ENCODE data around the gene TSSK3.
A peak's percentile ranks its signal among the peaks of the same experiment; 100 is the strongest.
"Not testable (repeated sequence)": the region's sequence is repeated elsewhere in the genome, so short reads cannot be mapped to it uniquely, and the experiment has no call there.

The TSSK3 gene

DNA sequence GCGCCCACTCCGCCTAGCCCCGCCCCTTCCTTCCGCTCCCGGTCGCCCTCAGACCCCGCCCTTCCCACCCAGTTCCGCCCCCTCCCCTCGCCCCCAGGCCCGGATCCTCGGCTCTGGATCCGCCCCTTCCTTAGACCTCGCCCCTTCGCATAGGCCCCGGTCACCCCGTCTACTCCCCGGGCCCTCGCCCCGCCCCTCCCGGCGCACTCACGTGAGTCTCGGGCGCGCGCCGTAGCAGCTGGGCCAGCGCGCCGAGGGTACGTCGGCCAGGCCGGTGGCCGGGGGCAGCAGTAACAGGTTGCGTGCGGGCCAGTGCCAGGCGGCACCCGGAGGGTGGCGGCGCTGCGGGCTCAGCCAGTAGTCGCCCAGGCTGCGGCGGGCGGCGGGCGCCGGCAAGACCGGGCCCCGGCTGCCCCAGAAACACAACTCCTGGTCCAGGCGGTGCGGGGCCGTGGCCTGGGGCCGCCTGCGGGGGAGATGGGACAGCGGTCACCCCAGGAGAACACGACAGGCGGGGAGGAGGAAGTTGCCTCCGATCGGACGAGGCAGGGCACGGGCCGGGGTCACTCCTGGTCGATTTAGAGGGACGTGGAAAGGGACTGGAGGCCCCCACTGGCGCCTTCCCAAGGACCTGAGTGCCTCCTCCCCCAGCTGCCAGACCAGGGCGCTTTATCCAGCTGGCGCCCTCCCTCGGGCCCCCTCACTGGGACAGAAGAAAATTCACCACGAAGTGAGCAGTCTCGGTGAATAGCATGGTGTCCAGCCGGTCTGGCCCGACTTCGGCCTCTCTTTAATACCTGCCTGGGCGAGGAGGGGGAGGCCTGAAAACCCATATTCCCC lies 10.7 kb upstream of the TSSK3 start:
- Mint-ChIP-seq H3K4me1 (peaks cover 43% of the 10 kb centered on the region), H3K27me3 (no peaks in the 10 kb centered on the region), H3K9me3 (no peaks in the 10 kb centered on the region), H3K36me3 (no peaks in the 10 kb centered on the region), H3K27ac (peak overlapping the region; percentile 46), H3K4me3 (peak overlapping the region; percentile 83)

GRCh38 chr1:32352239-32352745 lies 10.0 kb upstream of the TSSK3 start:
- Mint-ChIP-seq H3K27ac (peak overlapping the region; percentile 77), H3K36me3 (no peaks in the 10 kb centered on the region), H3K9me3 (no peaks in the 10 kb centered on the region), H3K4me1 (peaks cover 42% of the 10 kb centered on the region), H3K27me3 (no peaks in the 10 kb centered on the region), H3K4me3 (peak overlapping the region; percentile 66)

GRCh38 chr1:32352831-32353383 lies 9.4 kb upstream of the TSSK3 start:
- Mint-ChIP-seq H3K4me3 (peak overlapping the region; percentile 68), H3K27ac (peak overlapping the region; percentile 68), H3K27me3 (no peaks in the 10 kb centered on the region), H3K36me3 (no peaks in the 10 kb centered on the region), H3K4me1 (peaks cover 42% of the 10 kb centered on the region), H3K9me3 (no peaks in the 10 kb centered on the region)

DNA sequence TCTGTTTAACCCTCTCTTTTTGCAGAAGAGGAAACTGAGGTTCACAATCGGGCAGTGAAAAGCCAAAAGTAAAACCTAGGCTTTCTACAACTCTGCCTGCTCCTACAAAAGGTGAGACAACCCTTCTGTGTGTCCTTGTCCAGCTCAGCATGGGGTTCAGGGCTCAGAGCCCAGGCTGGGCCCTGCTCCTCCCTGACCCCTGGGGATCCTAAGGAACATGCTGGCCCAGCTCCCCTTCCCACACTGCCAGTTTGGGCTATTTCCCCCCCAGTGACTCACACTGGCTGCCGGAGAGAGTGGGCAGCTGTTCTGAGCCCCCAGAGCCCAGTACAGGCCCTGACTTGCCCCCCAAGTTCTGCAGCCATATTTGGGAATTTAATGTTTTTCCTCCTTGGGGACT lies 8.9 kb upstream of the TSSK3 start:
- no peaks in the 10 kb centered on the region for H3K36me3 Mint-ChIP-seq
- peaks cover 41% of the 10 kb centered on the region for H3K4me1 Mint-ChIP-seq
- peak overlapping the region; percentile 68 for H3K27ac Mint-ChIP-seq
- H3K27me3 Mint-ChIP-seq: no peaks in the 10 kb centered on the region
- no peaks in the 10 kb centered on the region for H3K9me3 Mint-ChIP-seq
- H3K4me3 Mint-ChIP-seq: peak overlapping the region; percentile 68

DNA sequence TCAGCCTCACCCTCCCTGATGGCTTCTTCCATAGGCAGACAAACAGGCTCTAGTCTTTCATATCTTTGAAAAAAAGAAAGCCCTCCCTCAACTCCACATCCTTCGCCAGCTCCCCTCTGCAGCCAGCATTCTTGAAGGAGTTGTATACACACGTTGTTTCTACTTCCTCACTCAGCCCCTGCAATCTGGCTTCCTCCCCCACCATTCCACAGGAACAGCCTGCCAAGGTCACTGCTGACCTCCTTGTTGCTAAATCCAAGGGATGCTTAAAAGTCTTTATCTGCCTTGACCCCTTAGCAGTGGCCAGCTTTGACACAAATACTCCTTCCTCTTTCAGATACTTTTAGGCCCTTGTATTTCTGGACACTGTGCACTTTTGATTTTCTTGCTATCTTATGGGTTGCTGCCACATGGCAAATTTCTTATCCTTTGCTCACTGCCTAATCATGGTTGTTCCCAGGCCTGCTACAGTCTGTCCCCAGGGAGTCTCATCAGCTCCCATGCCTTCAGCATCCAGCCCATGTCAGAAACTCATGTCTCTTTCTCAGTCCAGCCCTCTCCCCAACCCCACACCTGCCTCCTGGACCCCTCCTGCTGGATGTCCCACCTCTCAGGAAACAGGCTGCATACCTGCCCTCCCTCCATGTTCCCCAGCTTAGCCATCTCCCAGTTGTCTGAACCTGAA lies 8.3 kb upstream of the TSSK3 start:
- Mint-ChIP-seq H3K9me3 (no peaks in the 10 kb centered on the region), H3K27ac (no peak overlapping the region), H3K4me3 (peak overlapping the region; percentile 24), H3K27me3 (no peaks in the 10 kb centered on the region), H3K4me1 (peaks cover 35% of the 10 kb centered on the region), H3K36me3 (no peaks in the 10 kb centered on the region)

- not testable (repeated sequence) for H3K9me3 Mint-ChIP-seq, H3K27ac Mint-ChIP-seq, H3K4me3 Mint-ChIP-seq, H3K36me3 Mint-ChIP-seq, H3K27me3 Mint-ChIP-seq
- H3K4me1 Mint-ChIP-seq: peaks cover 30% of the 10 kb centered on the region
These were observed 6.6 kb upstream of the TSSK3 start for GRCh38 chr1:32355778-32356177.

GRCh38 chr1:32356478-32356877 lies 5.9 kb upstream of the TSSK3 start:
- no peak overlapping the region for H3K27ac Mint-ChIP-seq
- no peak overlapping the region for H3K4me3 Mint-ChIP-seq
- no peaks in the 10 kb centered on the region for H3K9me3 Mint-ChIP-seq
- no peaks in the 10 kb centered on the region for H3K27me3 Mint-ChIP-seq
- peaks cover 33% of the 10 kb centered on the region for H3K4me1 Mint-ChIP-seq
- no peaks in the 10 kb centered on the region for H3K36me3 Mint-ChIP-seq

- H3K36me3 Mint-ChIP-seq: peaks cover 3% of the 10 kb centered on the region
- no peaks in the 10 kb centered on the region for H3K27me3 Mint-ChIP-seq
- no peaks in the 10 kb centered on the region for H3K9me3 Mint-ChIP-seq
- H3K4me1 Mint-ChIP-seq: peaks cover 37% of the 10 kb centered on the region
- no peak overlapping the region for H3K4me3 Mint-ChIP-seq
- H3K27ac Mint-ChIP-seq: no peak overlapping the region
These were observed 4.7 kb upstream of the TSSK3 start for GRCh38 chr1:32357614-32358013.

- Mint-ChIP-seq H3K27me3 (no peaks in the 10 kb centered on the region), H3K36me3 (peaks cover 3% of the 10 kb centered on the region), H3K4me1 (peaks cover 34% of the 10 kb centered on the region), H3K4me3 (no peak overlapping the region), H3K9me3 (no peaks in the 10 kb centered on the region), H3K27ac (no peak overlapping the region)
These were observed 3.9 kb upstream of the TSSK3 start for GRCh38 chr1:32358435-32358834.

- peaks cover 5% of the 10 kb centered on the region for H3K36me3 Mint-ChIP-seq
- H3K4me1 Mint-ChIP-seq: peaks cover 26% of the 10 kb centered on the region
- no peaks in the 10 kb centered on the region for H3K27me3 Mint-ChIP-seq
- H3K4me3 Mint-ChIP-seq: no peak overlapping the region
- H3K9me3 Mint-ChIP-seq: no peaks in the 10 kb centered on the region
- no peak overlapping the region for H3K27ac Mint-ChIP-seq
These were observed 1.0 kb upstream of the TSSK3 start for GRCh38 chr1:32361308-32361673.

DNA sequence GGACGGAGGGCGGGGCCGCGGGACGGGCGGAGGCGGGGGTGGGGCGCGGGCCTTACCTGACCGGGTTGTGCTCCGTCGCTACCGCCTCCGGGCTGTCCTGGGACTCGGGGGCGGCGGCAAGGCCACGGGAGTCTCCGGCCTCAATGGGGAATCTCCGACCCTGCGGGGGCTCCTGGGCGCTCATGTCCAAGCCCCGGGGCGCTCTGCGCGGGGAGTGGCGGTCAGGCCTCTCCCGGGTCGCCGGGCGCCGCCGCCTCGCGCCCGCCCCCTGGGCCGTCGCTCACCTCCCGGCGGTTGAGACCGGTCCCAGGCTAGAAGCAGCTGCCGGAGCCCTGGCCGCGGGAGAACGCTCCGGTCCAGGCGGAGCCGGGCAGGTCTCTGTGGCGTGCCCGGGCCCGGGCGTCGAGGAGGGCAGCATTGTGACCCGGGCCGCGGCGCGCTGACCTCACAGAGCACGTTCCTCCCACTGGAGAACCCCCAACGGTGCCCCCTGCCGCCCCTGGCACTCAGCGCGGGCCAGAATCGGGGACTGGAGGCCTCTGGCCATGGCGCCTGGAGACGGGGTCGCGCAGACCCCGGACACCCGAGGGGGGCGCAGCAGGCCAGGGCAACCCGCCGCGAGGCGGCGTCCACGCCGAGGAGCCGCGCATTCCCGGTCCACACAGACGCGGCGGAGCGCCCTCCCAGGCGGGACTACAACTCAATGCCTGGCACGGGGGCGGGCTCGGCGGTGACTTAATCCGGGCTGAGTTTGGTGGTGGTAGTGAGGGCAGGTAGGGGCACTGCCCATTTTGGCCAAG lies 465 bp upstream of the TSSK3 start:
- Mint-ChIP-seq H3K4me3 (peak overlapping the region; percentile 52), H3K27me3 (no peaks in the 10 kb centered on the region), H3K9me3 (no peaks in the 10 kb centered on the region), H3K27ac (no peak overlapping the region), H3K36me3 (peaks cover 5% of the 10 kb centered on the region), H3K4me1 (peaks cover 26% of the 10 kb centered on the region)

DNA sequence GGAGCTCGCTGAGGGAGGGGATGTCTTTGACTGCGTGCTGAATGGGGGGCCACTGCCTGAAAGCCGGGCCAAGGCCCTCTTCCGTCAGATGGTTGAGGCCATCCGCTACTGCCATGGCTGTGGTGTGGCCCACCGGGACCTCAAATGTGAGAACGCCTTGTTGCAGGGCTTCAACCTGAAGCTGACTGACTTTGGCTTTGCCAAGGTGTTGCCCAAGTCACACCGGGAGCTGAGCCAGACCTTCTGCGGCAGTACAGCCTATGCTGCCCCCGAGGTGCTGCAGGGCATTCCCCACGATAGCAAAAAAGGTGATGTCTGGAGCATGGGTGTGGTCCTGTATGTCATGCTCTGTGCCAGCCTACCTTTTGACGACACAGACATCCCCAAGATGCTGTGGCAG lies 1.4 kb downstream of the TSSK3 start:
- Mint-ChIP-seq H3K36me3 (peaks cover 5% of the 10 kb centered on the region), H3K4me1 (peaks cover 22% of the 10 kb centered on the region), H3K9me3 (no peaks in the 10 kb centered on the region), H3K27ac (no peak overlapping the region), H3K4me3 (no peak overlapping the region), H3K27me3 (no peaks in the 10 kb centered on the region)

GRCh38 chr1:32364836-32365235 lies 2.5 kb downstream of the TSSK3 start:
- Mint-ChIP-seq H3K27ac (no peak overlapping the region), H3K36me3 (peaks cover 5% of the 10 kb centered on the region), H3K9me3 (no peaks in the 10 kb centered on the region), H3K4me3 (no peak overlapping the region), H3K27me3 (no peaks in the 10 kb centered on the region), H3K4me1 (peaks cover 16% of the 10 kb centered on the region)

GRCh38 chr1:32365445-32365844 lies 3.1 kb downstream of the TSSK3 start:
- Mint-ChIP-seq H3K4me3 (no peak overlapping the region), H3K9me3 (no peaks in the 10 kb centered on the region), H3K4me1 (peaks cover 12% of the 10 kb centered on the region), H3K27ac (no peak overlapping the region), H3K36me3 (peaks cover 5% of the 10 kb centered on the region), H3K27me3 (no peaks in the 10 kb centered on the region)

GRCh38 chr1:32367912-32368635 lies 5.7 kb downstream of the TSSK3 start:
- Mint-ChIP-seq H3K27me3 (no peaks in the 10 kb centered on the region), H3K36me3 (peaks cover 7% of the 10 kb centered on the region), H3K4me3 (no peak overlapping the region), H3K4me1 (peaks cover 17% of the 10 kb centered on the region), H3K27ac (no peak overlapping the region), H3K9me3 (no peaks in the 10 kb centered on the region)

All from activated naive CD4-positive, alpha-beta T cell treated with anti-CD3 and anti-CD28 coated beads, Interleukin-2, amount 50 U/mL, for 24 hours (primary cell).